Fibroblast of lung (primary cell): ENCODE data around the gene EFEMP1.

ENCODE experiments used
- EZH2 ChIP-seq: IDR thresholded peaks from 2 replicates; pipeline ENCODE4 v1.5.1; 2012; ENCODE audit warnings: low read length, control low read depth, mild to moderate bottlenecking; ENCODE audit errors: missing control alignments
- TF ChIP-seq, protein P1 (sequence below), 2 donors: IDR thresholded peaks in 1 of 2; conservative IDR thresholded peaks in 1 of 2; 1 replicate in 1 of 2; 2 replicates in 1 of 2; pipeline ENCODE4 v1.5.1; 2011 to 2012; ENCODE audit warnings: low read length in 2 of 2, control low read depth in 1 of 2, inconsistent platforms in 1 of 2, low read depth in 1 of 2, mild to moderate bottlenecking in 1 of 2

DNA sequence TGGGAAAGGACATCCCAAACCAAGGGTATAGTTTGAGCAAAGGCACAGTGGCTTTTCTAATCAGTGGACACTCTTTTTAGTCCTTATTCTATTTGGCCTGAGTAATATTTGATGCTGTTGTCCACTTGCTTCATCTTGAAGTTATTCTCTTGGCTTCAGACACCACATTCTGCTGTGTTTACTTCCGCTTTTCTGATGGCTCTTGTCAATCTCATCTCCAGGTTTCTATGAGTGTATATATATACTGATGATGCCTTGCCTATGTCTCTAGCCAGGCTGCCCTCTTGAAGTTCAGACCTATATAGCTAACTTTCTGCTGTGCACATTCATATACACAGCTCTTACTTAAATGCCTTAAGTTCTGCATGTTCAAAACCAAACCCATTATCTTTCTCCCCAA is 83.1 kb downstream of the EFEMP1 start:
- TF ChIP-seq, protein P1, sequence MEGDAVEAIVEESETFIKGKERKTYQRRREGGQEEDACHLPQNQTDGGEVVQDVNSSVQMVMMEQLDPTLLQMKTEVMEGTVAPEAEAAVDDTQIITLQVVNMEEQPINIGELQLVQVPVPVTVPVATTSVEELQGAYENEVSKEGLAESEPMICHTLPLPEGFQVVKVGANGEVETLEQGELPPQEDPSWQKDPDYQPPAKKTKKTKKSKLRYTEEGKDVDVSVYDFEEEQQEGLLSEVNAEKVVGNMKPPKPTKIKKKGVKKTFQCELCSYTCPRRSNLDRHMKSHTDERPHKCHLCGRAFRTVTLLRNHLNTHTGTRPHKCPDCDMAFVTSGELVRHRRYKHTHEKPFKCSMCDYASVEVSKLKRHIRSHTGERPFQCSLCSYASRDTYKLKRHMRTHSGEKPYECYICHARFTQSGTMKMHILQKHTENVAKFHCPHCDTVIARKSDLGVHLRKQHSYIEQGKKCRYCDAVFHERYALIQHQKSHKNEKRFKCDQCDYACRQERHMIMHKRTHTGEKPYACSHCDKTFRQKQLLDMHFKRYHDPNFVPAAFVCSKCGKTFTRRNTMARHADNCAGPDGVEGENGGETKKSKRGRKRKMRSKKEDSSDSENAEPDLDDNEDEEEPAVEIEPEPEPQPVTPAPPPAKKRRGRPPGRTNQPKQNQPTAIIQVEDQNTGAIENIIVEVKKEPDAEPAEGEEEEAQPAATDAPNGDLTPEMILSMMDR (conservative IDR thresholded peaks at IDR 0.05 in 1 of 2, IDR thresholded peaks at IDR 0.05 in 1 of 2; ENCODE audit: low read depth in 1 of 2, low read length in 2 of 2) = no peak
- no peak for TF ChIP-seq EZH2
